ENCODE results near the gene CTRB1.

DNA sequence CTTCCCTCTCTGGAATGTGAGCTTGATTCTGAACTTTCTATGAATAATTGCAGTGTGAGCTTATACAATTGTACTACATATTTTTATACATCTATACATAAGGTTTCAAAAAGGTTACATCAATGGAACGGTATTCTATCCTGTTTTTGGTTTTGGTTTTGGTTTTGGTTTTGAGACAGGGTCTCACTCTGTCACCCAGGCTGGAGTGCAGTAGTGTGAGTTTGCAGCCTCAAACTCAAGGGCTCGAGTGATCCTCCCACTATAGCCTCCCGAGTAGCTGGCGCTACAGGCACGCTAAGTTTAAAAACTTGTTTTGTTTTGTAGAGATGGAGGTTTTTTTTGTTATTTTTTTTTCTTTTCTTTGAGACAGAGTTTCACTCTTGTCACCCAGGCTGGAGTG, 1.1 kb downstream of the CTRB1 start:
- TF ChIP-seq, protein P1, sequence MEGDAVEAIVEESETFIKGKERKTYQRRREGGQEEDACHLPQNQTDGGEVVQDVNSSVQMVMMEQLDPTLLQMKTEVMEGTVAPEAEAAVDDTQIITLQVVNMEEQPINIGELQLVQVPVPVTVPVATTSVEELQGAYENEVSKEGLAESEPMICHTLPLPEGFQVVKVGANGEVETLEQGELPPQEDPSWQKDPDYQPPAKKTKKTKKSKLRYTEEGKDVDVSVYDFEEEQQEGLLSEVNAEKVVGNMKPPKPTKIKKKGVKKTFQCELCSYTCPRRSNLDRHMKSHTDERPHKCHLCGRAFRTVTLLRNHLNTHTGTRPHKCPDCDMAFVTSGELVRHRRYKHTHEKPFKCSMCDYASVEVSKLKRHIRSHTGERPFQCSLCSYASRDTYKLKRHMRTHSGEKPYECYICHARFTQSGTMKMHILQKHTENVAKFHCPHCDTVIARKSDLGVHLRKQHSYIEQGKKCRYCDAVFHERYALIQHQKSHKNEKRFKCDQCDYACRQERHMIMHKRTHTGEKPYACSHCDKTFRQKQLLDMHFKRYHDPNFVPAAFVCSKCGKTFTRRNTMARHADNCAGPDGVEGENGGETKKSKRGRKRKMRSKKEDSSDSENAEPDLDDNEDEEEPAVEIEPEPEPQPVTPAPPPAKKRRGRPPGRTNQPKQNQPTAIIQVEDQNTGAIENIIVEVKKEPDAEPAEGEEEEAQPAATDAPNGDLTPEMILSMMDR (IDR thresholded peaks at IDR 0.05; ENCODE audit: low read depth, low read length) = no peak
- no peak for TF ChIP-seq EZH2phosphoT487 (IDR thresholded peaks at IDR 0.05; ENCODE audit: low read depth)
